ENCODE measurements around the gene SPAG9.

- no peak for TF ChIP-seq CTCF (IDR thresholded peaks at IDR 0.05; ENCODE audit: poor library complexity)
- no peak for TF ChIP-seq EZH2 (IDR thresholded peaks at IDR 0.05; ENCODE audit: borderline replicate concordance)
Measured at GRCh38 chr17:50928646-50929045, 192.0 kb downstream of the SPAG9 start.

Measured in hepatocyte (in vitro differentiated cells).